SKM-1 treated with dmso at 0.1 percent for 144 hours (cell line): ENCODE measurements around the gene TMTC2.

ENCODE experiments used
- DNase-seq: peaks from one replicate; lab custom pipeline; 2025; ENCODE audit not compliant: unreplicated experiment; lab: John Stamatoyannopoulos, UW

Gene TMTC2

DNA sequence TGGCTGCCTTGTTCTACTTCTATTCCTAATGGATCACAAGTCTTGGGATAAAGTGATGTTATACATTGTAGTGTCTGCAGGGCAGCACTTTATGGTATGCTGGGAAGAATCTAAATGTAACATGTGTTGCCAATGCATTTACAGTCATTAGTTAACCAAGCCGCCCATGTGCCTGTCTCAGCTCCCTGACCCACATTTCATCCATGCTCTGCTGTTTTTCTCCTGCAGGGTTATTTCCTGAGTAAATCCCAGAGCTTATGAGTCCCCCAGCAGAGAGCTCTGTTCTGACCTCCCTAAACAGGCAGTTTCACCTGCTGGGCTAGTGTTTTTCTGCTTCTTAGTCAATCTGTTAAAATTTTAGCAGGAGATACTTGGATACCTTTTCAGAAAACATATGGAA is 4.4 kb upstream of the TMTC2 start:
- DNase-seq: no peak

DNA sequence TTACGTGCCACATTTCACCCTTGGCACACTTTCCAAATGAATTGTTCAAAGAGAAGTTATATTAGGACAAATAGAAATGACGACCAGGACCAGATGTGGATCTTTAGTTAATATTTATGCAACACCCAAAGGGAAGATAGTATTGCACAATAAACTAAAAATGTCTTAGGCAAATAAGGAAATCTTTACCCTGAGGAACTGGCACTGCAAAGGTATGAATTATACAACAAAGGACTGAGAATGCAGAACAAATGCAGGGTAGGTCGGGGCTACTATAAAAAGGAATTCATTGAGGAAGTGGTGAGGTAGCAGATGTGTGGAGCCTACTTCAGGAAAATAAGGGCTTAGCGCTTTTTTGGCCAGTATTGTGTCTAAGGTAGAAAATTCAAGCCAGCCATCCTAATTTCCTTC is 3.9 kb upstream of the TMTC2 start:
- DNase-seq: peak; percentile 6

DNA sequence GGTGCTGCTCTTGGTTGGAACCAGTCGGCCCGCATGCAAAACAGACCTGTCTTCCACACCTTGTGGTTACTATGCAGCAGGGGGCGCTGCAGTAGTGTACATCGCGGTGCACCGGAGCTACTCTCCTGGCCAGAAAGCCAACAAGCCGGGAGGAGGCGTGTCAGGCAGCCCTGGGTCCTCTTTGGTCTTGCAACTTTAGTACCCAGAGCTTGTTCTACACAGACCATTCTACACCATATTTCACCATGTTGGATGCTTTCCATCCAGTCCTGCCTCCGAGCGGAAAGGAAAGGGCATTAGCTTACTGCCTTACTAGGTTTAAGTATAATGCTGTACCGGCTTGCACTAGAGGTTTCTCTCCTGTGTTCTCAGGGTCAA is 927 bp upstream of the TMTC2 start:
- DNase-seq: peak; percentile 66

- peak; percentile 38 for DNase-seq
Observed at GRCh38 chr12:82687021-82688011, 610 bp downstream of the TMTC2 start.

- DNase-seq: peak; percentile 2
Observed at GRCh38 chr12:82688035-82688501, 1.4 kb downstream of the TMTC2 start.

GRCh38 chr12:82688596-82688995 is 1.9 kb downstream of the TMTC2 start:
- DNase-seq: no peak

- no peak for DNase-seq
Observed at GRCh38 chr12:82690006-82690405, 3.3 kb downstream of the TMTC2 start.

DNA sequence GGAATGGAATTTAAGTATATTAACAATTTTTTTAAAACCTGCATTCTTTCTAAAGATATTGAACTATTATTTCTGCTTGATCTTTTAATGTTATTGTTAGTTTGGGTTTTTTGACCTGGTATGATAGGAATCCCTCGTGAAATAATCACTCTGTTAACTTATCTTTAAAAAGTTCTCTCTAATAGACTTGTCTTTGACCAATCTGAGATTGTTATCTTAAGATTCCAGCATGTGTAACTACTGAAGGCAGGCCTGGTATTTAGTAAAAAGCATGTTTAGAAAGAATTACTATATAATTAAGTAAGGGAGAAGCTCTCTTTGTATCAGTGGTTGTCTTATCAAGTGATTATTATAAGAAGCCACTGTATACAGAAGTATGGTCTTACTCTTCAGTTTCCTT is 4.8 kb downstream of the TMTC2 start:
- DNase-seq: no peak

GRCh38 chr12:82694276-82694675 is 7.6 kb downstream of the TMTC2 start:
- DNase-seq: no peak

- DNase-seq: no peak
Observed at GRCh38 chr12:82694970-82695369, 8.3 kb downstream of the TMTC2 start.

- DNase-seq: no peak
Observed at GRCh38 chr12:82695531-82695930, 8.8 kb downstream of the TMTC2 start.

- no peak for DNase-seq
Observed at GRCh38 chr12:82696543-82696942, 9.8 kb downstream of the TMTC2 start.

DNA sequence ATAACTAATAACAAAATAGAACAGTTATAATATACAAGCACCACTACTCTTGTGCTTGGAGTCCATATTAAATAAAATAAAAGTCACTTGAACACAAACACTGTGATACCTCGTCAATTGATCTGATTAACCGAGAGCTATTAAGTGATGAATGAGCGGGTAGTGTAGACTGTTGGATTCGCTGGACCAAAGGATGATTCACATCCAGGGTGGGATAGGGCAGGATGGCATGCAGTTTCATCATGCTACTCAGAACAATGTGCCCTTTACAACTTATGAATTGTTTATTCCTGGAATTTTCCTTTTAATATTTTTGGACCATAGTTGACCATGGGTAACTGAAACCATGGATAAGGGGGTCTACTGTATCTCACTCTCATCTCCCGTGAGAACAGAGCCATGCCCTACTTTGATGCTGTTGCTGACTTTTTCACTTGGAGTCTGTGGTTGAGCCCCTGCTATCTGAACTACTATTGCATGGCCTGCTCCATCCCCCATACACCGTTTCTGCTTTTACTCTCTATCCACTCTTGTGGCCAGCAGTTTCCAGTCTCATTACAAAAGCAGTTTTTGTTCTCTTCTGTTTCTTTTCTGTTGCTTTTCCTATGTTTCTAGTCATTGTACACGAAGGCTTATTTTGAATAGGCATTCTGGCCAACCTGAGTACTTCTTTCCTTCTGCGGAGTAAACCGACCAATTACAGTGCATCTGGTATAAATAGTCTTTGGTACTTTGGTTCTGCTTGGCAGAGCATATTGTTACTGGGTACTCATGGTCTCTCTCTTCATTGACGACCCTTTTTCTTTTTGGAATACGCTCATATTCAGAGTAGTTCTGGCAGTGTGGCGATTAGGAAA is 12.2 kb downstream of the TMTC2 start:
- no peak for DNase-seq

DNA sequence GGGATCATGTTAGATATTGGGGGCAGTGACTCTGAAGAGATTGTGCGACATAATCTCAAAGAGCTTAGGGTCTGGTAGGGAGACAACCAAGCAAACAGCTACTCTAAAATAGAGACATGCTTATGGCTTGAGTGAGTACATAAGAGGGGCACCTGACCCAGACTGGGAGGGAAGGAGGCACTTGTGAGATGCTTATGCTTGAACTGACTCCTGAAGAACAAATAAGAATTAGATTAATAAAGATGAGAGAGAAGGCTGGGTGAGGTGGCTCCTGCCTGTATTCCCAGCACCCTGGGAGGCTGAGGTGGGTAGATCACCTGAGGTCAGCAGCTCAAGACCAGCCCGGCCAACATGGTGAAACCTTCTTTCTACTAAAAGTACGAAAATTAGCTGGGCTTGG is 19.1 kb downstream of the TMTC2 start:
- no peak for DNase-seq

DNA sequence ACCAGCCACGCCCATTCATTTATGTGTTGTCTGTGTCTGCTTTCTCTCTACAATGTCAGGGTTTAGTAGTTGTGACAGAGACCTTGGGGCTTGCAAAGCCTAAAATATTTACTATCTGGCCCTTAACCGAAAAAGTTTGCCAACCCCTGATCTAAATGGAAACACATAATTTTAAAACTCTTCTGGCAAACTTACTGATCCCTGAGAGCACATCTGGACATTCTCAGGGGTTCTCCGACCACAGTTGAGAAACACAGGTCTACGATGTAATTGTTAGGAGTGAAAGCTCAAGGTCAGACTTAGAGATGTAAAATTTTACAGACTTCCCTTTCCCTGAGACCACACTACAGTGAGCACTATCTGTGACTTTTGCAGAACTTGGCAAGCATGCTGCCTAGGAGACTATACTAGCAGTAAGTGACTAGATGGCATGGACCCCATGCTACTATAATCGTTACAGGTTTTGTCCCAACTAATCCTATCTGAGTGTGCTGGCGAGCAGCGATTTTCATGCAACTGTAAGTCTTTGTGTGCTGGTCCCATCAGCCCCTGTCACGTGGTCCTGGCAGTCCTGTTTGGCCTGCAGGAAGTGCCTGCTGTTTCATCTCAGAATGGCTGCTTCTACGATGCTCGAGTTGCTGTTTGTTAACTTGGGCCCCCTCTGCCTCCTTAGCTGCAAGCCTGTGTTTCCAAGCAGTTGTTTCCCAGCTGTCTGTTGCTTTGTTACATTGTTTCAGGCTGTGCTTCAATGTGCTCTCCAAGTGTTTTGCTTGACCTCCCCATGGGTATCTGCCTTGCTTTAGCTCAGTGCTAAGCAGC is 21.6 kb downstream of the TMTC2 start:
- DNase-seq: no peak

DNA sequence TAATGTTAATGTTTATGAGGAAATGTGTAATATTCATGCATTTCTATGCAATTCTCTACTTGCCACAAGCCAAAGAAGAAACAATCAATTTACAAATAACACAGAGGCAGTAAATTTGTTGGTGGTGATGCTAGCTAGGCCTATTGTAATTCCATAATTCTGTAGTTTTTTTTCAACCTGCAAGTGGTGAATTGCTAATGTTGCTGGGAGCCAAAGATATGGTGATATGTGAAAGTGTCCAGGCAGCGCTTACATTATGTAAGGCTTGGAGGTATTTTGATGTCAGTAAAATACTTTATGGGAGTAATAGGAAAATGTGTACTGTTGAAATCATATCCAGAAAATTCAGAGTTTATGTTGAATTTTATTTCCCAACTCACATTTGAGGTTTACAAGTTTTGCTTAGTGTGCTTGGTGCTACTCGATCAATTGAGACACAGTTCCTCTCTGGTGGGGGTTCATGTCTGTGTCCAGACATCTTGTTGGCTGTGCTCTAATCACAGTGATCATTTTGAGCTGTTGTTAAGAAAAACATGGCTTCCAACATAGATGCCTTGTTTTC is 23.2 kb downstream of the TMTC2 start:
- DNase-seq: no peak

DNA sequence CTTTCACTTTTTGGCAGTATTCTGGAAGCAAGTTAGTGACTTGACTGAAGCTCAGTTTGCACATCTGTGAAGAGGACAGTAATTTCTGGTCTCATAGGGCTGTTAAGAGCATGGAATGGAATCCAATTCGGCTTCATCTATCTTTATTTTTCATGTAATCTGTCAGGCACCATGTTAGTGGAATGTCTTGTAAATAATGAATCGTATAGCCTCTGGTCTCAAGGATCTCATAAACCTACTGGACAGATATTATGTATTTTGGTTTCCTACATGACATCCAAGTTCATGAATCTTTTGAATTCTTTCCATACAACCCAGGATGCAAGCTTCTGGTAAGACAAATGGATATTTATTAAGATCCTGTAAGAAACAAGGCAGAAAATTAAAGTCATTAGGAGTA is 24.0 kb downstream of the TMTC2 start:
- DNase-seq: no peak

- DNase-seq: no peak
Observed at GRCh38 chr12:82714427-82714826, 27.7 kb downstream of the TMTC2 start.

DNA sequence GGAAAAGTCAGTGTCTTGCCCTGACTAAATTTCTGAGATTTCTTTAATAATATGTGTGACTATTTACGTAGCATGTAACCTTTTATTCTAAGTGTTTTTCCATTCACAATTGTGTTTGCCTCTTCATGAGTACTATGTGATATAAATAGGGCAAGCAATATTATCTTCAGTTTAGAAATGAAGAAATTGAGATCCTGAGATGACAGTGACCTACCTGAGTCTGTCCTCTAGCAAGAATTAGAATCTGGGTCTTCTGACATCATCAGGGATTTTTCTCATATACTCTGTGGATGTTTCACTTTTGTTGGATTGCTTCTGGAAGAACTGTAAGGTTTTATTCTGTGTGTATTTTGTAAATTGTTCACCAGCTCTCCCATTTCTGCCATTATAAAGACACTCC is 35.0 kb downstream of the TMTC2 start:
- no peak for DNase-seq

GRCh38 chr12:82723093-82723492 is 36.4 kb downstream of the TMTC2 start:
- peak; percentile 1 for DNase-seq

DNA sequence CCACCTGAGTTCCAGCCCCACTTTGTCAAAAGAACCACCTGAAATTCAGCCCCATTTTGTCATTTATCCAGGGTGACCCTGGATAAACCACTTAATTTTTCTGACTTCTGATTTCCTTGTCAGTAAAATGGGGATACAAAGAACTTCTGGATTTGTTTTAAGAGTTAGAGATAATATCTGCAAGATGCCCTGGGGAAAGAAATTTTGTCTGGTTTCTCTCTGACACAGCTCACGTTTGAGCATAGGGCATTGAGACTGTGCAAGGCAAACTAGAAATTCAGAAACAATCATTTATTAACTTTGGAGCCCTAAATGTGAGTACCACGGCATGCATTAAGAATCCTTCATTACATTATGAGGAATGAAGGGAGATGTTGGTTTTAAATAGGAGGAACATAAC is 37.2 kb downstream of the TMTC2 start:
- no peak for DNase-seq
